SU-DHL-6 (cell line): ENCODE results near the gene NPAS2.

Experiments used
- H2AFZ ChIP-seq: fragments of 200-600 bp; sonication (generic); 2 replicates; pipeline ENCODE4 v1.6.1; 2014; ENCODE audit warnings: low read depth, mild to moderate bottlenecking, moderate library complexity, mixed read lengths, antibody characterized with exemption, low read length; ENCODE audit not compliant: severe bottlenecking
- H3F3A ChIP-seq: fragments of 200-600 bp; shearing (Covaris generic); 2 replicates; pipeline ENCODE4 v1.6.0; 2016; ENCODE audit warnings: antibody characterized with exemption, mild to moderate bottlenecking; ENCODE audit not compliant: insufficient read depth
- H3K27ac ChIP-seq: fragments of 200-600 bp; sonication (generic); 2 replicates; pipeline ENCODE4 v1.5.1; 2016; ENCODE audit warnings: low read depth, mild to moderate bottlenecking, low read length, moderate library complexity, mixed read lengths
- H3K27me3 ChIP-seq: fragments of 200-600 bp; sonication (generic), shearing (Covaris generic); 2 replicates; pipeline ENCODE4 v1.6.0; 2014; ENCODE audit warnings: mild to moderate bottlenecking, low read length
- H3K36me3 ChIP-seq: fragments of 200-600 bp; sonication (generic); 2 replicates; pipeline ENCODE4 v1.6.1; 2014; ENCODE audit warnings: mild to moderate bottlenecking, low read length, mixed read lengths
- H3K4me2 ChIP-seq: fragments of 300-600, 200-600 bp; shearing (Covaris generic), sonication (generic); 2 replicates; pipeline ENCODE4 v1.6.0; 2014; ENCODE audit warnings: low read length, low read depth, mild to moderate bottlenecking; ENCODE audit not compliant: poor library complexity, severe bottlenecking
- H3K4me3 ChIP-seq: fragments of 200-600 bp; sonication (generic); 2 replicates; pipeline ENCODE4 v1.5.1; 2014; ENCODE audit warnings: antibody characterized with exemption, low read length, mild to moderate bottlenecking, mixed read lengths; ENCODE audit not compliant: insufficient read depth, poor library complexity, severe bottlenecking
- H3K79me2 ChIP-seq: fragments of 200-600 bp; sonication (generic); 2 replicates; pipeline ENCODE4 v1.6.1; 2014; ENCODE audit warnings: mild to moderate bottlenecking, low read length, moderate library complexity; ENCODE audit not compliant: insufficient read depth
- H3K9ac ChIP-seq: fragments of 200-600 bp; sonication (generic); 2 replicates; pipeline ENCODE4 v1.7.0; 2014; ENCODE audit warnings: mild to moderate bottlenecking, low read length
- H3K9me2 ChIP-seq: fragments of 200-600 bp; sonication (generic); replicated peaks from 2 replicates; pipeline ENCODE4 v1.6.1; 2014; ENCODE audit warnings: low read length; ENCODE audit not compliant: insufficient read depth
- H3K9me3 ChIP-seq: fragments of 200-600 bp; sonication (generic); 2 replicates; pipeline ENCODE4 v1.6.1; 2014; ENCODE audit warnings: low read length, mixed read lengths; ENCODE audit not compliant: insufficient read depth
- H4K20me1 ChIP-seq: fragments of 200-600 bp; sonication (generic); 2 replicates; pipeline ENCODE4 v1.6.1; 2014; ENCODE audit warnings: low read depth, mild to moderate bottlenecking, antibody characterized with exemption, low read length, moderate library complexity, mixed read lengths
- EZH2phosphoT487 ChIP-seq: fragments of 200-600 bp; sonication (generic), shearing (Covaris generic); conservative IDR thresholded peaks from 2 replicates; pipeline ENCODE4 v1.6.1; 2018; ENCODE audit warnings: mild to moderate bottlenecking, antibody characterized with exemption, low read length, moderate library complexity, mixed read lengths
- TF ChIP-seq, protein P1 (sequence below): fragments of 200-600 bp; sonication (generic); IDR thresholded peaks from one replicate; pipeline ENCODE4 v1.5.1; 2017; ENCODE audit warnings: antibody characterized with exemption, mild to moderate bottlenecking, low read length, moderate library complexity; ENCODE audit not compliant: insufficient read depth, poor library complexity, severe bottlenecking

Gene NPAS2

GRCh38 chr2:100903534-100904258 is 83.8 kb downstream of the NPAS2 start:
- H4K20me1 ChIP-seq = no peaks in the 10 kb centered on the region
- H3K27me3 ChIP-seq = no peaks in the 10 kb centered on the region
- H3F3A ChIP-seq = no peaks in the 10 kb centered on the region

DNA sequence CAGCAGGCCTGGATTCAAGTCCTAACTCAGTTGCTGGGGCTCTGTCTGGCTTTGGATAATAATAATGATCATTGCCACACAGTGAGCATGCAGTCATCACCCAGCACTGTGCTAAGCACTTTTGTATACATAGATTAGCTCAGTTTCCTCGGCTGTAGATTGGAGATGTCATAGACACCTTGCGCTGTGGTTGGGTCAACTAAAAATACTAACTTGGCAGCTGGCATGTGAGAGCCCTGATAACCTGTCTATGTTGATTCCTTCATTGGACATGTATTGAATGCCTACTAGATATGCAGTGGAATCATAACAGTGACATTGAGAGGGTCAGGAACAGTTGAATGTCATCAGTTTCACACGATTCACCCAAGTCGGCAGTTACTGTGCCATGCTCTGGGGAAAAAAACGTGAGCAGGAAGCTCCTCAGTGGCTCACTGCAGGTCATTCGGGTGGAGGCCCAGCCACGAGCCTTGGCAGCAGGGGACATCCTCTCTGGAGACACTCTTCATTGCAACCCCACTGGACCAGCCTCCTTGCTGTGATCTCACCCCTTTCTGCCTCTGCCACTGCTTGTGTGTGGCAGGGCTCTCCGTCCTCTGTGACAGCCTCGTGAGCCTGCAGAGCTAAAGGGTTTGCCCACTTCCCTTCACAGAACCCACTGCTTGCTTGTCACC is 85.3 kb downstream of the NPAS2 start:
- no peaks in the 10 kb centered on the region for H3F3A ChIP-seq
- no peak overlapping the region for H3K27ac ChIP-seq
- H3K79me2 ChIP-seq = no peaks in the 10 kb centered on the region
- no peak overlapping the region for H3K4me3 ChIP-seq
- no peaks in the 10 kb centered on the region for H4K20me1 ChIP-seq
- TF ChIP-seq, protein P1, sequence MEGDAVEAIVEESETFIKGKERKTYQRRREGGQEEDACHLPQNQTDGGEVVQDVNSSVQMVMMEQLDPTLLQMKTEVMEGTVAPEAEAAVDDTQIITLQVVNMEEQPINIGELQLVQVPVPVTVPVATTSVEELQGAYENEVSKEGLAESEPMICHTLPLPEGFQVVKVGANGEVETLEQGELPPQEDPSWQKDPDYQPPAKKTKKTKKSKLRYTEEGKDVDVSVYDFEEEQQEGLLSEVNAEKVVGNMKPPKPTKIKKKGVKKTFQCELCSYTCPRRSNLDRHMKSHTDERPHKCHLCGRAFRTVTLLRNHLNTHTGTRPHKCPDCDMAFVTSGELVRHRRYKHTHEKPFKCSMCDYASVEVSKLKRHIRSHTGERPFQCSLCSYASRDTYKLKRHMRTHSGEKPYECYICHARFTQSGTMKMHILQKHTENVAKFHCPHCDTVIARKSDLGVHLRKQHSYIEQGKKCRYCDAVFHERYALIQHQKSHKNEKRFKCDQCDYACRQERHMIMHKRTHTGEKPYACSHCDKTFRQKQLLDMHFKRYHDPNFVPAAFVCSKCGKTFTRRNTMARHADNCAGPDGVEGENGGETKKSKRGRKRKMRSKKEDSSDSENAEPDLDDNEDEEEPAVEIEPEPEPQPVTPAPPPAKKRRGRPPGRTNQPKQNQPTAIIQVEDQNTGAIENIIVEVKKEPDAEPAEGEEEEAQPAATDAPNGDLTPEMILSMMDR = no peak
- TF ChIP-seq EZH2phosphoT487 = no peak
- H2AFZ ChIP-seq = no peak overlapping the region
- H3K27me3 ChIP-seq = no peaks in the 10 kb centered on the region
- no peak overlapping the region for H3K4me2 ChIP-seq
- no peaks in the 10 kb centered on the region for H3K9me3 ChIP-seq
- no peak overlapping the region for H3K9ac ChIP-seq
- no peaks in the 10 kb centered on the region for H3K36me3 ChIP-seq
- H3K9me2 ChIP-seq = no peaks in the 10 kb centered on the region

More at GRCh38 chr2:100903534-100904258, 83.8 kb downstream of the NPAS2 start:
- no peaks in the 10 kb centered on the region for H3K79me2 ChIP-seq
- TF ChIP-seq, protein P1 = no peak
- TF ChIP-seq EZH2phosphoT487 = no peak
- H3K9me2 ChIP-seq = no peaks in the 10 kb centered on the region
- H3K4me2 ChIP-seq = no peak overlapping the region
- no peaks in the 10 kb centered on the region for H3K36me3 ChIP-seq
- H3K27ac ChIP-seq = no peak overlapping the region
- no peak overlapping the region for H3K9ac ChIP-seq
- no peaks in the 10 kb centered on the region for H3K9me3 ChIP-seq
- no peak overlapping the region for H3K4me3 ChIP-seq
- no peak overlapping the region for H2AFZ ChIP-seq

- H3K4me2 ChIP-seq = no peak overlapping the region
- H3K27me3 ChIP-seq = no peaks in the 10 kb centered on the region; the same call in 1 of the 2 replicates
- H2AFZ ChIP-seq = no peak overlapping the region
Observed at GRCh38 chr2:100906131-100906530, 86.2 kb downstream of the NPAS2 start.

More at GRCh38 chr2:100906131-100906530, 86.2 kb downstream of the NPAS2 start:
- no peak overlapping the region for H3K4me3 ChIP-seq
- H4K20me1 ChIP-seq = no peaks in the 10 kb centered on the region
- no peaks in the 10 kb centered on the region for H3K9me3 ChIP-seq
- H3K27ac ChIP-seq = no peak overlapping the region
- no peaks in the 10 kb centered on the region for H3K36me3 ChIP-seq
- H3F3A ChIP-seq = no peaks in the 10 kb centered on the region
- TF ChIP-seq EZH2phosphoT487 = no peak
- TF ChIP-seq, protein P1 = no peak
- no peak overlapping the region for H3K9ac ChIP-seq
- no peaks in the 10 kb centered on the region for H3K79me2 ChIP-seq
- no peaks in the 10 kb centered on the region for H3K9me2 ChIP-seq
